IMR-90 (cell line): Measurements from ENCODE around the gene MEIKIN. TPM values are rescaled to one million over a fixed set of nuclear protein-coding genes. Genes with fewer than 3 reads are reported as not detected.

Source experiments
- ATAC-seq: fragments of 200-7000 bp; cut with Tn5 transposase; 2 replicates; pipeline ENCODE4 v1.9.1; 2020; ENCODE audit warnings: low read depth, mild to moderate bottlenecking, moderate library complexity
- BruUV-seq: library from RNA; stranded (reverse); fragments of 400-500 nt; replicated peaks from 2 replicates; lab custom pipeline; 2021; lab: Mats Ljungman, UMichigan
- CTCF ChIA-PET: fragments of 300-600 bp; formaldehyde crosslinking; extraction: SDS; loops from one replicate; lab custom pipeline; 2021; ENCODE audit warnings: antibody characterized with exemption; lab: Yijun Ruan, JAX
- POLR2A ChIA-PET: fragments of 300-600 bp; sonication (Branson Sonifier 250); formaldehyde crosslinking; loops from one replicate; lab custom pipeline; 2022; ENCODE audit warnings: antibody characterized with exemption; ENCODE audit not compliant: unreplicated experiment; lab: Charles Lee
- DNase-seq: peaks from one replicate; pipeline ENCODE4 v3.0.0; 2013
- H2AFZ ChIP-seq: replicated peaks from 2 replicates; pipeline ENCODE3; 2013; ENCODE audit warnings: low read length, mild to moderate bottlenecking; ENCODE audit not compliant: poor library complexity
- H2AK5ac ChIP-seq: 2 replicates; pipeline ENCODE4 v1.6.1; 2013; ENCODE audit warnings: low read depth, low read length, inconsistent platforms
- H2AK9ac ChIP-seq: replicated peaks from 2 replicates; pipeline ENCODE3; 2013; ENCODE audit warnings: mild to moderate bottlenecking, low read depth, low read length, moderate library complexity; ENCODE audit not compliant: poor library complexity
- H2BK120ac ChIP-seq: 2 replicates; pipeline ENCODE4 v1.6.1; 2013; ENCODE audit warnings: low read depth, low read length, inconsistent platforms
- H2BK15ac ChIP-seq: 3 replicates; pipeline ENCODE4 v1.6.1; 2013; ENCODE audit warnings: low read depth, low read length, inconsistent platforms
- H2BK20ac ChIP-seq: 2 replicates; pipeline ENCODE4 v1.6.1; 2013; ENCODE audit warnings: low read depth, mild to moderate bottlenecking, inconsistent platforms, low read length, moderate library complexity
- H2BK5ac ChIP-seq: 2 replicates; pipeline ENCODE4 v1.6.1; 2013; ENCODE audit warnings: mild to moderate bottlenecking, low read depth, low read length, inconsistent platforms; ENCODE audit not compliant: poor library complexity, severe bottlenecking
- H3K14ac ChIP-seq: replicated peaks from 2 replicates; pipeline ENCODE4 v1.6.1; 2013; ENCODE audit warnings: low read depth, low read length, inconsistent platforms
- H3K18ac ChIP-seq: 2 replicates; pipeline ENCODE4 v1.6.1; 2013; ENCODE audit warnings: low read depth, low read length, control low read depth
- H3K23ac ChIP-seq: 2 replicates; pipeline ENCODE4 v1.6.1; 2013; ENCODE audit warnings: low read depth, low read length, inconsistent platforms
- H3K27ac ChIP-seq: 2 replicates; pipeline ENCODE4 v1.5.1; 2013; ENCODE audit warnings: mild to moderate bottlenecking, control low read depth, low read length; ENCODE audit not compliant: insufficient read depth
- H3K27me3 ChIP-seq: 2 replicates; pipeline ENCODE4 v1.6.1; 2013; ENCODE audit warnings: low read length; ENCODE audit not compliant: control insufficient read depth, insufficient read depth
- H3K36me3 ChIP-seq: 2 replicates; pipeline ENCODE4 v1.6.1; 2013; ENCODE audit warnings: low read length, mixed read lengths; ENCODE audit not compliant: control insufficient read depth, insufficient read depth
- H3K4ac ChIP-seq: 2 replicates; pipeline ENCODE4 v1.6.1; 2013; ENCODE audit warnings: low read depth, low read length, inconsistent platforms
- H3K4me1 ChIP-seq: 2 replicates; pipeline ENCODE4 v1.6.1; 2013; ENCODE audit warnings: low read length, mixed read lengths; ENCODE audit not compliant: control insufficient read depth, insufficient read depth
- H3K4me2 ChIP-seq: 2 replicates; pipeline ENCODE4 v1.6.1; 2013; ENCODE audit warnings: low read depth, mild to moderate bottlenecking, control low read depth, low read length, moderate library complexity
- H3K4me3 ChIP-seq: 2 replicates; pipeline ENCODE4 v1.5.1; 2013; ENCODE audit warnings: low read depth, mild to moderate bottlenecking, control low read depth, low read length, moderate library complexity; ENCODE audit not compliant: insufficient read depth
- H3K56ac ChIP-seq: 2 replicates; pipeline ENCODE4 v1.6.1; 2013; ENCODE audit warnings: low read length, inconsistent platforms; ENCODE audit not compliant: insufficient read depth; ENCODE audit errors: extremely low read depth
- H3K79me1 ChIP-seq, 2 experiments: 2 replicates each; pipeline ENCODE4 v1.6.1; 2013; ENCODE audit warnings: low read length in 2 of 2, inconsistent platforms in 1 of 2, low read depth in 1 of 2
- H3K9ac ChIP-seq: 2 replicates; pipeline ENCODE4 v1.6.1; 2013; ENCODE audit warnings: low read depth, low read length, control low read depth
- H3K9me1 ChIP-seq: 2 replicates; pipeline ENCODE4 v1.6.1; 2013; ENCODE audit warnings: low read length, inconsistent platforms; ENCODE audit not compliant: insufficient read depth
- H3K9me3 ChIP-seq: 2 replicates; pipeline ENCODE4 v1.6.1; 2013; ENCODE audit warnings: low read length; ENCODE audit not compliant: control insufficient read depth, insufficient read depth
- H4K20me1 ChIP-seq: 2 replicates; pipeline ENCODE4 v1.6.1; 2013; ENCODE audit warnings: low read length, inconsistent platforms; ENCODE audit not compliant: insufficient read depth
- H4K5ac ChIP-seq: 2 replicates; pipeline ENCODE4 v1.6.1; 2013; ENCODE audit warnings: mild to moderate bottlenecking, low read depth, low read length, control low read depth
- H4K8ac ChIP-seq, 2 experiments: 2 replicates each; pipeline ENCODE4 v1.6.1; 2013; ENCODE audit warnings: low read depth in 2 of 2, low read length in 2 of 2, control low read depth in 1 of 2, inconsistent platforms in 1 of 2
- H4K91ac ChIP-seq: 2 replicates; pipeline ENCODE4 v1.6.1; 2013; ENCODE audit warnings: low read depth, low read length, inconsistent platforms; ENCODE audit not compliant: insufficient read depth
- CTCF ChIP-seq: conservative IDR thresholded peaks from 2 replicates; pipeline ENCODE4 v1.5.1; 2012; ENCODE audit warnings: mild to moderate bottlenecking, low read depth, low read length, improper control_type of control experiment
- FOS ChIP-seq: fragments of 150-350 bp; IDR thresholded peaks from 2 replicates; pipeline ENCODE4 v1.6.1; 2016; ENCODE audit warnings: low read depth, low read length
- MAFK ChIP-seq: IDR thresholded peaks from 2 replicates; pipeline ENCODE4 v1.6.1; 2012; ENCODE audit warnings: low read depth, low read length, improper control_type of control experiment
- MAZ ChIP-seq: IDR thresholded peaks from 2 replicates; pipeline ENCODE4 v1.6.1; 2012; ENCODE audit warnings: low read depth, mild to moderate bottlenecking, low read length, improper control_type of control experiment, moderate library complexity, borderline replicate concordance
- POLR2A ChIP-seq: IDR thresholded peaks from 2 replicates; pipeline ENCODE4 v1.6.1; 2012; ENCODE audit warnings: mild to moderate bottlenecking, low read depth, low read length
- RCOR1 ChIP-seq: IDR thresholded peaks from 2 replicates; pipeline ENCODE4 v1.6.1; 2012; ENCODE audit warnings: mild to moderate bottlenecking, low read length, improper control_type of control experiment; ENCODE audit not compliant: insufficient replicate concordance
- RFX5 ChIP-seq: IDR thresholded peaks from 2 replicates; pipeline ENCODE4 v1.8.0; 2012; ENCODE audit warnings: low read depth, mild to moderate bottlenecking, low read length, moderate library complexity
- SMC3 ChIP-seq: fragments of 150-350 bp; IDR thresholded peaks from 2 replicates; pipeline ENCODE4 v1.6.1; 2016; ENCODE audit warnings: low read depth, mild to moderate bottlenecking, antibody characterized with exemption, low read length, moderate library complexity
- USF2 ChIP-seq: fragments of 150-350 bp; IDR thresholded peaks from 2 replicates; pipeline ENCODE4 v1.6.1; 2017; ENCODE audit warnings: mild to moderate bottlenecking, antibody characterized with exemption, low read length, low read depth
- WGBS, 2 experiments: methylation state at CpG; one replicate each; pipeline versions ENCODE4 v1.1.5 to v1.1.7; 2013; ENCODE audit warnings: missing lambda C conversion rate in 2 of 2; ENCODE audit not compliant: insufficient read length in 1 of 2; ENCODE audit errors: extremely low coverage in 2 of 2; 5-methylcytosine and 5-hydroxymethylcytosine counted together
- dilution Hi-C: fragments of 300-500 bp; cut with HindIII; formaldehyde crosslinking; loops from one replicate; pipeline ENCODE4 v1.14.3; 2018; ENCODE audit warnings: low sequenced_read_pairs; ENCODE audit not compliant: unreplicated experiment
- in situ Hi-C: fragments of 300-500 bp; cut with MboI; formaldehyde crosslinking; loops from 3 replicates; pipeline ENCODE4 v1.14.3; 2019; ENCODE audit warnings: low sequenced_read_pairs, inconsistent platforms, mixed read lengths
- intact Hi-C: fragments of 100-400 bp; cut with micrococcal nuclease; formaldehyde crosslinking; loops from 2 replicates; pipeline ENCODE4 v1.10.0; 2022
- polyA plus RNA-seq, 3 experiments: library from polyadenylated mRNA; depleted of rRNA; stranded (reverse); fragments of >200 nt; gene quantifications; 2 replicates each; pipeline ENCODE4 v1.2.3, GENCODE V29; 2012; ENCODE audit warnings: low replicate concordance in 1 of 3
- total RNA-seq: library from RNA; depleted of rRNA; stranded (reverse); fragments of >200 nt; gene quantifications from 2 replicates; pipeline ENCODE4 v1.2.3, GENCODE V29; 2012
- TF ChIP-seq, protein P1 (sequence below): fragments of 150-350 bp; IDR thresholded peaks from 2 replicates; pipeline ENCODE4 v1.6.1; 2016; ENCODE audit warnings: low read depth, mild to moderate bottlenecking, low read length, moderate library complexity, borderline replicate concordance

MEIKIN gene
- total and polyA plus RNA-seq, 2 of the 4 experiments (the other 2 are of a cell fraction), result not detected

DNA sequence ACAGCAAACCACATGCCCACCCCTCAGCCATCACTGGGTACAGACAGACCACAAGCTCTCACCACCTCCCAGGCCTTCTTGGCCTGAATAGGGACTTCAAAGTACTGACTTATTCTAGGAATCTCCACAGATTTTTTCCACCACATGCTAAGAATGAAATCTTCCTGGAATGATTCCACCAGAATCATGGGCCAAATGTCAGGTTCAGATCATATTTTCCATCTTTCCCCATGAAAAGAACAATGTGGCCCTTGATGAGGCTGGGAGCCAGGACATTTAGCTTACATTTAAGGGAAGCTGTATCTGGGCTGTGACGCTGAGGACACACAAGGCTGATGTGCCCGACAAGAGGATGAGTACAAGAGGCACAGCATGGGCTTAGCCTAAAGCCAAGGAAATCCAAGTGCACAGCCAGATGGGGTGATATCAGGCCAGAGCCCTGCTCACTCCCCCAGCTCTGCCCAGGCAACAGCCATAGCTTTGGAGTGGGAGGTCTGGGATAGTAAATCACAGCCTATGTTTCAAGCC is 37.8 kb upstream of the MEIKIN start:
- Histone ChIP-seq H3K4me1 (no peaks in the 10 kb centered on the region), H2BK15ac (no peak overlapping the region), H3K4me3 (no peak overlapping the region), H3K9ac (no peak overlapping the region), H3K9me3 (no peaks in the 10 kb centered on the region), H3K14ac (no peak overlapping the region), H3K4ac (no peak overlapping the region), H4K91ac (no peak overlapping the region), H2BK120ac (no peak overlapping the region), H3K56ac (no peak overlapping the region), H3K23ac (no peak overlapping the region), H3K79me1 (no peaks in the 10 kb centered on the region), H3K18ac (no peak overlapping the region), H2AFZ (no peak overlapping the region), H3K27ac (no peak overlapping the region), H4K5ac (no peak overlapping the region), H2AK9ac (no peak overlapping the region), H3K36me3 (no peaks in the 10 kb centered on the region), H2BK20ac (no peak overlapping the region), H3K9me1 (no peaks in the 10 kb centered on the region), H3K27me3 (peaks cover 20% of the 10 kb centered on the region), H2AK5ac (no peak overlapping the region), H4K8ac (no peak overlapping the region), H4K20me1 (no peaks in the 10 kb centered on the region), H3K4me2 (no peak overlapping the region), H2BK5ac (no peak overlapping the region)
- in situ Hi-C loops (no loop called here), intact Hi-C loops (no loop called here), dilution Hi-C loops (no loop called here)
- ChIA-PET CTCF (no interaction called here), POLR2A (no interaction called here)
- no TSS peak for BruUV-seq
- TF ChIP-seq MAZ (no peak), USF2 (no peak), MAFK (no peak), RFX5 (no peak), FOS (no peak), CTCF (no peak), POLR2A (no peak), SMC3 (no peak), RCOR1 (no peak)
- TF ChIP-seq, protein P1, sequence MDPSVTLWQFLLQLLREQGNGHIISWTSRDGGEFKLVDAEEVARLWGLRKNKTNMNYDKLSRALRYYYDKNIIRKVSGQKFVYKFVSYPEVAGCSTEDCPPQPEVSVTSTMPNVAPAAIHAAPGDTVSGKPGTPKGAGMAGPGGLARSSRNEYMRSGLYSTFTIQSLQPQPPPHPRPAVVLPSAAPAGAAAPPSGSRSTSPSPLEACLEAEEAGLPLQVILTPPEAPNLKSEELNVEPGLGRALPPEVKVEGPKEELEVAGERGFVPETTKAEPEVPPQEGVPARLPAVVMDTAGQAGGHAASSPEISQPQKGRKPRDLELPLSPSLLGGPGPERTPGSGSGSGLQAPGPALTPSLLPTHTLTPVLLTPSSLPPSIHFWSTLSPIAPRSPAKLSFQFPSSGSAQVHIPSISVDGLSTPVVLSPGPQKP, result no peak
- WGBS, 2 experiments, result no CpG with 5 or more reads among the region's 2 CpGs
- ATAC-seq (no peak), DNase-seq (no peak)
